Neutrophil (primary cell): ENCODE measurements around the gene ARHGEF19.

ENCODE experiments used
- H3K27ac ChIP-seq: fragments of 200-600 bp; sonication (generic); 2 replicates; pipeline ENCODE4 v1.5.1; 2016; ENCODE audit warnings: mild to moderate bottlenecking, moderate library complexity
- H3K27me3 ChIP-seq: fragments of 200-600 bp; sonication (generic); 2 replicates; pipeline ENCODE4 v1.6.0; 2016; ENCODE audit warnings: mild to moderate bottlenecking
- H3K36me3 ChIP-seq: fragments of 200-600 bp; sonication (generic); 2 replicates; pipeline ENCODE4 v1.5.1; 2017
- H3K4me1 ChIP-seq, 2 experiments: fragments of 200-600 bp in 1 of 2; sonication (generic) in 1 of 2; 1 replicate in 1 of 2; 2 replicates in 1 of 2; pipeline versions ENCODE4 v1.5.1 to v1.6.1; 2013 to 2016; ENCODE audit warnings: low read depth in 1 of 2, low read length in 1 of 2, mild to moderate bottlenecking in 1 of 2, moderate library complexity in 1 of 2; ENCODE audit not compliant: control insufficient read depth in 1 of 2, insufficient read depth in 1 of 2
- H3K4me3 ChIP-seq, 2 experiments: fragments of 200-600 bp in 1 of 2; sonication (generic) in 1 of 2; 1 replicate in 1 of 2; 2 replicates in 1 of 2; pipeline ENCODE4 v1.5.1; 2013 to 2016; ENCODE audit warnings: low read depth in 1 of 2, low read length in 1 of 2, mild to moderate bottlenecking in 1 of 2, moderate library complexity in 1 of 2
- H3K9me3 ChIP-seq: fragments of 200-600 bp; sonication (generic); 2 replicates; pipeline ENCODE4 v1.5.1; 2016
- CTCF ChIP-seq: fragments of 200-600 bp; sonication (generic); IDR thresholded peaks from 2 replicates; pipeline ENCODE4 v1.5.1; 2016; ENCODE audit warnings: antibody characterized with exemption

ARHGEF19 gene

GRCh38 chr1:16206547-16207317 lies 5.7 kb downstream of the ARHGEF19 start:
- Histone ChIP-seq H3K4me3 (peak overlapping the region; percentile 64 to 96), H3K36me3 (no peaks in the 10 kb centered on the region), H3K27me3 (peaks cover 8% of the 10 kb centered on the region), H3K4me1 (peaks cover 14 to 17% of the 10 kb centered on the region in 2 experiments), H3K27ac (peak overlapping the region; percentile 87), H3K9me3 (no peaks in the 10 kb centered on the region)
- TF ChIP-seq CTCF = no peak

GRCh38 chr1:16205891-16206546 lies 6.4 kb downstream of the ARHGEF19 start:
- Histone ChIP-seq H3K4me1 (peaks cover 14 to 17% of the 10 kb centered on the region in 2 experiments), H3K9me3 (no peaks in the 10 kb centered on the region), H3K27ac (peak overlapping the region; percentile 87), H3K4me3 (peak overlapping the region; percentile 64 to 96), H3K27me3 (peaks cover 8% of the 10 kb centered on the region), H3K36me3 (no peaks in the 10 kb centered on the region)
- TF ChIP-seq CTCF = no peak

GRCh38 chr1:16205334-16205671 lies 7.1 kb downstream of the ARHGEF19 start:
- H3K4me1 ChIP-seq = peaks cover 14 to 17% of the 10 kb centered on the region in 2 experiments
- H3K27ac ChIP-seq = no peak overlapping the region
- no peak overlapping the region for H3K4me3 ChIP-seq
- no peaks in the 10 kb centered on the region for H3K9me3 ChIP-seq
- H3K36me3 ChIP-seq = no peaks in the 10 kb centered on the region
- peaks cover 8% of the 10 kb centered on the region for H3K27me3 ChIP-seq
- no peak for TF ChIP-seq CTCF

GRCh38 chr1:16204634-16205333 lies 7.7 kb downstream of the ARHGEF19 start:
- TF ChIP-seq CTCF = no peak
- no peak overlapping the region for H3K4me3 ChIP-seq
- H3K4me1 ChIP-seq = peaks cover 14 to 17% of the 10 kb centered on the region in 2 experiments
- peaks cover 8% of the 10 kb centered on the region for H3K27me3 ChIP-seq
- H3K27ac ChIP-seq = no peak overlapping the region
- H3K9me3 ChIP-seq = no peaks in the 10 kb centered on the region
- no peaks in the 10 kb centered on the region for H3K36me3 ChIP-seq

GRCh38 chr1:16204216-16204615 lies 8.2 kb downstream of the ARHGEF19 start:
- H3K36me3 ChIP-seq = no peaks in the 10 kb centered on the region
- H3K4me1 ChIP-seq = peaks cover 14 to 17% of the 10 kb centered on the region in 2 experiments
- H3K27ac ChIP-seq = no peak overlapping the region
- TF ChIP-seq CTCF = no peak
- H3K27me3 ChIP-seq = peaks cover 8% of the 10 kb centered on the region
- no peak overlapping the region for H3K4me3 ChIP-seq
- H3K9me3 ChIP-seq = no peaks in the 10 kb centered on the region
